HG03565 (cell line): ENCODE measurements around the gene SH3BP5.

Experiments
- ATAC-seq: cut with Tn5 transposase; IDR thresholded peaks from one replicate; pipeline ENCODE4 v1.9.1; 2021; ENCODE audit warnings: mild to moderate bottlenecking, moderate library complexity; ENCODE audit not compliant: unreplicated experiment

Gene SH3BP5

GRCh38 chr3:15347737-15348110 lies 15.3 kb upstream of the SH3BP5 start:
- ATAC-seq: no peak

GRCh38 chr3:15347063-15347736 lies 14.8 kb upstream of the SH3BP5 start:
- ATAC-seq: no peak

GRCh38 chr3:15346516-15346915 lies 14.1 kb upstream of the SH3BP5 start:
- ATAC-seq: no peak

GRCh38 chr3:15345608-15346137 lies 13.3 kb upstream of the SH3BP5 start:
- ATAC-seq: peak; percentile 88

GRCh38 chr3:15345066-15345607 lies 12.8 kb upstream of the SH3BP5 start:
- ATAC-seq: peak; percentile 10

- no peak for ATAC-seq
Observed at GRCh38 chr3:15342945-15343344, 10.6 kb upstream of the SH3BP5 start.

- ATAC-seq: no peak
Observed at GRCh38 chr3:15342246-15342645, 9.9 kb upstream of the SH3BP5 start.

- no peak for ATAC-seq
Observed at GRCh38 chr3:15341030-15341726, 8.8 kb upstream of the SH3BP5 start.

- no peak for ATAC-seq
Observed at GRCh38 chr3:15339786-15340215, 7.4 kb upstream of the SH3BP5 start.

- ATAC-seq: no peak
Observed at GRCh38 chr3:15339001-15339400, 6.6 kb upstream of the SH3BP5 start.

- ATAC-seq: no peak
Observed at GRCh38 chr3:15337963-15338362, 5.6 kb upstream of the SH3BP5 start.

- ATAC-seq: no peak
Observed at GRCh38 chr3:15336057-15336456, 3.7 kb upstream of the SH3BP5 start.

- no peak for ATAC-seq
Observed at GRCh38 chr3:15333956-15334263, 1.5 kb upstream of the SH3BP5 start.

- ATAC-seq: no peak
Observed at GRCh38 chr3:15333099-15333955, 941 bp upstream of the SH3BP5 start.

- ATAC-seq: peak; percentile 15
Observed at GRCh38 chr3:15331606-15332404, 581 bp downstream of the SH3BP5 start.

- no peak for ATAC-seq
Observed at GRCh38 chr3:15331072-15331605, 1.2 kb downstream of the SH3BP5 start.

- no peak for ATAC-seq
Observed at GRCh38 chr3:15330031-15330596, 2.3 kb downstream of the SH3BP5 start.

- ATAC-seq: no peak
Observed at GRCh38 chr3:15329046-15330005, 3.1 kb downstream of the SH3BP5 start.

- ATAC-seq: no peak
Observed at GRCh38 chr3:15327941-15328340, 4.4 kb downstream of the SH3BP5 start.
